SH-SY5Y (cell line): ENCODE measurements around the gene TERB1.

Experiments
- GATA2 ChIP-seq: IDR thresholded peaks from 2 replicates; pipeline ENCODE4 v1.6.1; 2011; ENCODE audit warnings: mild to moderate bottlenecking, low read depth, low read length
- GATA3 ChIP-seq: IDR thresholded peaks from 2 replicates; pipeline ENCODE4 v1.6.1; 2011; ENCODE audit warnings: low read depth, mild to moderate bottlenecking, low read length, moderate library complexity

GRCh38 chr16:66845080-66845410 is 43.7 kb upstream of the TERB1 start:
- TF ChIP-seq GATA2 (no peak), GATA3 (no peak)
